SK-N-SH treated with all-trans-retinoic acid at 6 μM for 48 hours (cell line): ENCODE results near the gene GNG11.

Source experiments
- ATAC-seq: fragments of 200-7000 bp; cut with Tn5 transposase; 3 replicates; pipeline ENCODE4 v1.9.1; 2020; ENCODE audit warnings: mild to moderate bottlenecking, moderate library complexity
- ARNTL ChIP-seq: fragments of 450-650 bp; formaldehyde crosslinking; IDR thresholded peaks from 2 replicates; pipeline ENCODE4 v1.5.0; 2020; ENCODE audit warnings: low read depth, mild to moderate bottlenecking, moderate library complexity, borderline replicate concordance
- BACH2 ChIP-seq: fragments of 250-450 bp; sonication (Bioruptor Pico); IDR thresholded peaks from 2 replicates; pipeline ENCODE4 v1.9.0; 2021; ENCODE audit warnings: mild to moderate bottlenecking, borderline replicate concordance
- CREB5 ChIP-seq: fragments of 250-450 bp; sonication (Bioruptor Pico); IDR thresholded peaks from 2 replicates; pipeline ENCODE4 v1.5.1; 2020; ENCODE audit warnings: low read depth, mild to moderate bottlenecking, moderate library complexity
- CSDC2 ChIP-seq: fragments of 250-450 bp; sonication (Bioruptor Pico); IDR thresholded peaks from 2 replicates; pipeline ENCODE4 v1.5.0; 2020; ENCODE audit warnings: mild to moderate bottlenecking, moderate library complexity
- CSRNP3 ChIP-seq: fragments of 250-450 bp; sonication (Bioruptor Pico); IDR thresholded peaks from 2 replicates; pipeline ENCODE4 v1.5.1; 2021; ENCODE audit warnings: mild to moderate bottlenecking, moderate library complexity
- ESRRG ChIP-seq: fragments of 250-450 bp; sonication (Bioruptor Pico); IDR thresholded peaks from 2 replicates; pipeline ENCODE4 v1.6.1; 2021; ENCODE audit warnings: mild to moderate bottlenecking
- GLIS3 ChIP-seq: fragments of 250-450 bp; sonication (Bioruptor Pico); IDR thresholded peaks from 2 replicates; pipeline ENCODE4 v1.5.0; 2020; ENCODE audit warnings: mild to moderate bottlenecking, moderate library complexity
- ISL1 ChIP-seq: fragments of 250-450 bp; sonication (Bioruptor Pico); IDR thresholded peaks from 2 replicates; pipeline ENCODE4 v2.1.2; 2022; ENCODE audit warnings: mild to moderate bottlenecking, moderate library complexity
- OSR1 ChIP-seq: fragments of 250-450 bp; sonication (Bioruptor Pico); IDR thresholded peaks from 2 replicates; pipeline ENCODE4 v1.8.0; 2022; ENCODE audit warnings: moderate library complexity, mild to moderate bottlenecking, inconsistent platforms
- POU6F1 ChIP-seq: fragments of 250-450 bp; sonication (Bioruptor Pico); IDR thresholded peaks from 2 replicates; pipeline ENCODE4 v1.8.0; 2021; ENCODE audit warnings: low read depth, mild to moderate bottlenecking, moderate library complexity, borderline replicate concordance
- PPARA ChIP-seq: fragments of 250-450 bp; sonication (Bioruptor Pico); IDR thresholded peaks from 2 replicates; pipeline ENCODE4 v1.5.0; 2020; ENCODE audit warnings: mild to moderate bottlenecking, borderline replicate concordance
- RARB ChIP-seq: fragments of 250-450 bp; sonication (Bioruptor Pico); IDR thresholded peaks from 2 replicates; pipeline ENCODE4 v1.8.0; 2021; ENCODE audit warnings: mild to moderate bottlenecking, moderate library complexity
- SNAI2 ChIP-seq: fragments of 250-450 bp; sonication (Bioruptor Pico); IDR thresholded peaks from 2 replicates; pipeline ENCODE4 v1.5.0; 2020; ENCODE audit warnings: mild to moderate bottlenecking, moderate library complexity
- TCF4 ChIP-seq: fragments of 250-450 bp; sonication (Bioruptor Pico); IDR thresholded peaks from 2 replicates; pipeline ENCODE4 v1.8.0; 2021; ENCODE audit warnings: mild to moderate bottlenecking, moderate library complexity, borderline replicate concordance
- TOX ChIP-seq: fragments of 250-450 bp; sonication (Bioruptor Pico); IDR thresholded peaks from 2 replicates; pipeline ENCODE4 v1.8.0; 2021; ENCODE audit warnings: mild to moderate bottlenecking, moderate library complexity, borderline replicate concordance
- ZC3H10 ChIP-seq: fragments of 250-450 bp; sonication (Bioruptor Pico); IDR thresholded peaks from 2 replicates; pipeline ENCODE4 v1.5.1; 2021; ENCODE audit warnings: mild to moderate bottlenecking, moderate library complexity
- ZFP3 ChIP-seq: fragments of 250-450 bp; sonication (Bioruptor Pico); IDR thresholded peaks from 2 replicates; pipeline ENCODE4 v1.5.0; 2020; ENCODE audit warnings: mild to moderate bottlenecking, moderate library complexity
- ZFP30 ChIP-seq: fragments of 450-650 bp; formaldehyde crosslinking; IDR thresholded peaks from 2 replicates; pipeline ENCODE4 v1.5.0; 2022; ENCODE audit warnings: mild to moderate bottlenecking, moderate library complexity
- ZNF565 ChIP-seq: fragments of 450-650 bp; formaldehyde crosslinking; conservative IDR thresholded peaks from 2 replicates; pipeline ENCODE4 v1.5.0; 2020; ENCODE audit warnings: low read depth, mild to moderate bottlenecking, moderate library complexity
- ZNF70 ChIP-seq: fragments of 450-650 bp; formaldehyde crosslinking; IDR thresholded peaks from 2 replicates; pipeline ENCODE4 v1.5.0; 2020; ENCODE audit warnings: mild to moderate bottlenecking, moderate library complexity
- ZNF8 ChIP-seq: fragments of 450-650 bp; formaldehyde crosslinking; IDR thresholded peaks from 2 replicates; pipeline ENCODE4 v1.5.0; 2020; ENCODE audit warnings: mild to moderate bottlenecking, moderate library complexity
- TF ChIP-seq, protein P1 (sequence below): fragments of 250-450 bp; sonication (Bioruptor Pico); IDR thresholded peaks from 2 replicates; pipeline ENCODE4 v1.8.0; 2020; ENCODE audit warnings: mild to moderate bottlenecking, moderate library complexity, borderline replicate concordance
- TF ChIP-seq, protein P2 (sequence below): fragments of 250-450 bp; sonication (Bioruptor Pico); IDR thresholded peaks from 2 replicates; pipeline ENCODE4 v1.5.0; 2020; ENCODE audit warnings: mild to moderate bottlenecking, moderate library complexity

GNG11 gene

GRCh38 chr7:93927585-93927984 is 6.0 kb downstream of the GNG11 start:
- no peak for ATAC-seq
- TF ChIP-seq ZFP3 (CRISPR knock-in tag) (no peak), ISL1 (CRISPR knock-in tag) (no peak), RARB (CRISPR knock-in tag) (no peak), OSR1 (CRISPR knock-in tag) (no peak), PPARA (CRISPR knock-in tag) (no peak), SNAI2 (CRISPR knock-in tag) (no peak), TCF4 (CRISPR knock-in tag) (no peak)

- no peak for ATAC-seq
- TF ChIP-seq ZNF565 (CRISPR knock-in tag) (no peak), PPARA (CRISPR knock-in tag) (no peak), OSR1 (CRISPR knock-in tag) (no peak), ZC3H10 (no peak), ARNTL (no peak), ISL1 (CRISPR knock-in tag) (no peak), GLIS3 (no peak), TOX (CRISPR knock-in tag) (no peak)
These were observed 10.1 kb downstream of the GNG11 start for GRCh38 chr7:93931655-93932054.

DNA sequence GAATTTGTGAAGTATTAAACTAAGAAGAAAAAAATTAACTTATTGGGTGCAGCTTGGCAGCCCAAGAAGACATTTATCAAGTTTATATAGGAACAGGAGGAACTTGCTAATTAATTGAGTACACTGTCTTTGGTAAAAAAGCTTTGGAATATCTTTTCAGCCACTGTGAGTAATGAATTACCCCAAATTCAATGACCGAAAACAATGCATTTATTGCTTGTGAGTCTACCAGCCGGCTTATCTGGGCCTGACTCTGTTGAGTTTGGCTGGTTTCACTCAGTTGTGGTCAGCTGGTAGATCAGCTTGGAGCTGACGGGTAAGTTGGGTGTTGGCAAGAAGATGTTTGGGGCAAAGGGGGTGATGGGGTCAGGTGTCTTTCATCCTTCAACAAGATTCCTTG is 11.6 kb downstream of the GNG11 start:
- TF ChIP-seq TOX (CRISPR knock-in tag) (no peak), GLIS3 (no peak), ZC3H10 (no peak), ZNF8 (CRISPR knock-in tag) (no peak), PPARA (CRISPR knock-in tag) (no peak), OSR1 (CRISPR knock-in tag) (no peak), CSDC2 (no peak)
- ATAC-seq = no peak

- ATAC-seq = no peak
- TF ChIP-seq, protein P1, sequence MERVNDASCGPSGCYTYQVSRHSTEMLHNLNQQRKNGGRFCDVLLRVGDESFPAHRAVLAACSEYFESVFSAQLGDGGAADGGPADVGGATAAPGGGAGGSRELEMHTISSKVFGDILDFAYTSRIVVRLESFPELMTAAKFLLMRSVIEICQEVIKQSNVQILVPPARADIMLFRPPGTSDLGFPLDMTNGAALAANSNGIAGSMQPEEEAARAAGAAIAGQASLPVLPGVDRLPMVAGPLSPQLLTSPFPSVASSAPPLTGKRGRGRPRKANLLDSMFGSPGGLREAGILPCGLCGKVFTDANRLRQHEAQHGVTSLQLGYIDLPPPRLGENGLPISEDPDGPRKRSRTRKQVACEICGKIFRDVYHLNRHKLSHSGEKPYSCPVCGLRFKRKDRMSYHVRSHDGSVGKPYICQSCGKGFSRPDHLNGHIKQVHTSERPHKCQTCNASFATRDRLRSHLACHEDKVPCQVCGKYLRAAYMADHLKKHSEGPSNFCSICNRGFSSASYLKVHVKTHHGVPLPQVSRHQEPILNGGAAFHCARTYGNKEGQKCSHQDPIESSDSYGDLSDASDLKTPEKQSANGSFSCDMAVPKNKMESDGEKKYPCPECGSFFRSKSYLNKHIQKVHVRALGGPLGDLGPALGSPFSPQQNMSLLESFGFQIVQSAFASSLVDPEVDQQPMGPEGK (CRISPR knock-in tag) = no peak
- TF ChIP-seq GLIS3 = no peak
These were observed 13.6 kb downstream of the GNG11 start for GRCh38 chr7:93935102-93935501.

- no peak for ATAC-seq
- no peak for TF ChIP-seq ZNF70 (CRISPR knock-in tag)
- TF ChIP-seq, protein P1 (CRISPR knock-in tag) = no peak
- TF ChIP-seq ZNF8 (CRISPR knock-in tag) = no peak
- TF ChIP-seq TOX (CRISPR knock-in tag) = no peak
- TF ChIP-seq GLIS3 = no peak
- TF ChIP-seq POU6F1 (CRISPR knock-in tag) = no peak
- TF ChIP-seq ZC3H10 = no peak
- no peak for TF ChIP-seq CSDC2
- TF ChIP-seq, protein P2, sequence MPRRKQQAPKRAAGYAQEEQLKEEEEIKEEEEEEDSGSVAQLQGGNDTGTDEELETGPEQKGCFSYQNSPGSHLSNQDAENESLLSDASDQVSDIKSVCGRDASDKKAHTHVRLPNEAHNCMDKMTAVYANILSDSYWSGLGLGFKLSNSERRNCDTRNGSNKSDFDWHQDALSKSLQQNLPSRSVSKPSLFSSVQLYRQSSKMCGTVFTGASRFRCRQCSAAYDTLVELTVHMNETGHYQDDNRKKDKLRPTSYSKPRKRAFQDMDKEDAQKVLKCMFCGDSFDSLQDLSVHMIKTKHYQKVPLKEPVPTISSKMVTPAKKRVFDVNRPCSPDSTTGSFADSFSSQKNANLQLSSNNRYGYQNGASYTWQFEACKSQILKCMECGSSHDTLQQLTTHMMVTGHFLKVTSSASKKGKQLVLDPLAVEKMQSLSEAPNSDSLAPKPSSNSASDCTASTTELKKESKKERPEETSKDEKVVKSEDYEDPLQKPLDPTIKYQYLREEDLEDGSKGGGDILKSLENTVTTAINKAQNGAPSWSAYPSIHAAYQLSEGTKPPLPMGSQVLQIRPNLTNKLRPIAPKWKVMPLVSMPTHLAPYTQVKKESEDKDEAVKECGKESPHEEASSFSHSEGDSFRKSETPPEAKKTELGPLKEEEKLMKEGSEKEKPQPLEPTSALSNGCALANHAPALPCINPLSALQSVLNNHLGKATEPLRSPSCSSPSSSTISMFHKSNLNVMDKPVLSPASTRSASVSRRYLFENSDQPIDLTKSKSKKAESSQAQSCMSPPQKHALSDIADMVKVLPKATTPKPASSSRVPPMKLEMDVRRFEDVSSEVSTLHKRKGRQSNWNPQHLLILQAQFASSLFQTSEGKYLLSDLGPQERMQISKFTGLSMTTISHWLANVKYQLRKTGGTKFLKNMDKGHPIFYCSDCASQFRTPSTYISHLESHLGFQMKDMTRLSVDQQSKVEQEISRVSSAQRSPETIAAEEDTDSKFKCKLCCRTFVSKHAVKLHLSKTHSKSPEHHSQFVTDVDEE (CRISPR knock-in tag) = no peak
- no peak for TF ChIP-seq ZNF565 (CRISPR knock-in tag)
- TF ChIP-seq RARB (CRISPR knock-in tag) = no peak
- TF ChIP-seq BACH2 (CRISPR knock-in tag) = no peak
- no peak for TF ChIP-seq SNAI2 (CRISPR knock-in tag)
- TF ChIP-seq CREB5 = no peak
- no peak for TF ChIP-seq ZFP30 (CRISPR knock-in tag)
- TF ChIP-seq TCF4 (CRISPR knock-in tag) = no peak
- TF ChIP-seq OSR1 (CRISPR knock-in tag) = no peak
- TF ChIP-seq ZFP3 (CRISPR knock-in tag) = no peak
- no peak for TF ChIP-seq CSRNP3 (CRISPR knock-in tag)
- no peak for TF ChIP-seq ESRRG (CRISPR knock-in tag)
These were observed 16.3 kb downstream of the GNG11 start for GRCh38 chr7:93937818-93938217.
